WERI-Rb-1 (cell line): Measurements from ENCODE around the gene MMRN2.

ENCODE experiments used
- DNase-seq: peaks from one replicate; pipeline ENCODE4 v3.0.0-alpha.2; 2020
- H3K27ac ChIP-seq: fragments of 250-450 bp; sonication (Bioruptor Pico); 2 replicates; pipeline ENCODE4 v1.5.1; 2020; ENCODE audit warnings: mild to moderate bottlenecking, moderate library complexity
- H3K27me3 ChIP-seq: fragments of 250-450 bp; sonication (Bioruptor Pico); 2 replicates; pipeline ENCODE4 v1.5.1; 2021; ENCODE audit warnings: mild to moderate bottlenecking, low read depth, moderate library complexity; ENCODE audit not compliant: insufficient read depth, severe bottlenecking
- H3K36me3 ChIP-seq: fragments of 250-450 bp; sonication (Bioruptor Pico); 2 replicates; pipeline ENCODE4 v1.5.1; 2020; ENCODE audit warnings: mild to moderate bottlenecking, moderate library complexity
- H3K4me3 ChIP-seq: 2 replicates; pipeline ENCODE4 v1.5.1; 2011; ENCODE audit warnings: low read depth, mild to moderate bottlenecking, control low read depth, low read length
- H3K9me3 ChIP-seq: fragments of 250-450 bp; sonication (Bioruptor Pico); 2 replicates; pipeline ENCODE4 v1.5.1; 2021; ENCODE audit warnings: mild to moderate bottlenecking, moderate library complexity; ENCODE audit not compliant: severe bottlenecking
- TF ChIP-seq, protein P1 (sequence below): IDR thresholded peaks from 2 replicates; pipeline ENCODE4 v1.5.1; 2011; ENCODE audit warnings: low read depth, mild to moderate bottlenecking, control low read depth, inconsistent platforms, low read length

The MMRN2 gene

DNA sequence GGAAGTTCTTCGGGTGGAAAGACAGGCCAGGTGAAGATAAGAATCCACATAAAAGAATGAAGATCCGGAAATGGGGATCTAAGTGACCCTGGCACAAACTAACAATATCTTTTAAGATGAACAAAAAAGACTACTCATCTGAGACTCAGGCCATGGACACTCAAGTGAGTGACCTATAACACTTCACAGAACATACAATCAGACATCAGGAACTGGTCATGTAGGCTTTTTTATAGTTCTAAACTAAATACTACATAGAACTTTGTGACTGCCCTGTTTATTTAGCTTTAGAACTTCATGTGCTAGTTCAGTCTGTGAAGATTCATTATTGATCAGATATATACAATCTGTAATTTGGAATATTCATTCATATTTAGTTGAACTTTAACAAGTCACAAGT is 52.8 kb downstream of the MMRN2 start:
- no peaks in the 10 kb centered on the region for H3K9me3 ChIP-seq
- DNase-seq, result no peak
- no peaks in the 10 kb centered on the region for H3K27me3 ChIP-seq
- TF ChIP-seq, protein P1, sequence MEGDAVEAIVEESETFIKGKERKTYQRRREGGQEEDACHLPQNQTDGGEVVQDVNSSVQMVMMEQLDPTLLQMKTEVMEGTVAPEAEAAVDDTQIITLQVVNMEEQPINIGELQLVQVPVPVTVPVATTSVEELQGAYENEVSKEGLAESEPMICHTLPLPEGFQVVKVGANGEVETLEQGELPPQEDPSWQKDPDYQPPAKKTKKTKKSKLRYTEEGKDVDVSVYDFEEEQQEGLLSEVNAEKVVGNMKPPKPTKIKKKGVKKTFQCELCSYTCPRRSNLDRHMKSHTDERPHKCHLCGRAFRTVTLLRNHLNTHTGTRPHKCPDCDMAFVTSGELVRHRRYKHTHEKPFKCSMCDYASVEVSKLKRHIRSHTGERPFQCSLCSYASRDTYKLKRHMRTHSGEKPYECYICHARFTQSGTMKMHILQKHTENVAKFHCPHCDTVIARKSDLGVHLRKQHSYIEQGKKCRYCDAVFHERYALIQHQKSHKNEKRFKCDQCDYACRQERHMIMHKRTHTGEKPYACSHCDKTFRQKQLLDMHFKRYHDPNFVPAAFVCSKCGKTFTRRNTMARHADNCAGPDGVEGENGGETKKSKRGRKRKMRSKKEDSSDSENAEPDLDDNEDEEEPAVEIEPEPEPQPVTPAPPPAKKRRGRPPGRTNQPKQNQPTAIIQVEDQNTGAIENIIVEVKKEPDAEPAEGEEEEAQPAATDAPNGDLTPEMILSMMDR, result no peak
- H3K4me3 ChIP-seq, result no peak overlapping the region
- no peak overlapping the region for H3K27ac ChIP-seq
- H3K36me3 ChIP-seq, result peaks cover 69% of the 10 kb centered on the region

GRCh38 chr10:86900955-86901354 is 56.5 kb downstream of the MMRN2 start:
- H3K27me3 ChIP-seq, result no peaks in the 10 kb centered on the region
- no peak overlapping the region for H3K4me3 ChIP-seq
- TF ChIP-seq, protein P1, result no peak
- DNase-seq, result no peak
- no peak overlapping the region for H3K27ac ChIP-seq
- H3K9me3 ChIP-seq, result no peaks in the 10 kb centered on the region
- H3K36me3 ChIP-seq, result peaks cover 59% of the 10 kb centered on the region

DNA sequence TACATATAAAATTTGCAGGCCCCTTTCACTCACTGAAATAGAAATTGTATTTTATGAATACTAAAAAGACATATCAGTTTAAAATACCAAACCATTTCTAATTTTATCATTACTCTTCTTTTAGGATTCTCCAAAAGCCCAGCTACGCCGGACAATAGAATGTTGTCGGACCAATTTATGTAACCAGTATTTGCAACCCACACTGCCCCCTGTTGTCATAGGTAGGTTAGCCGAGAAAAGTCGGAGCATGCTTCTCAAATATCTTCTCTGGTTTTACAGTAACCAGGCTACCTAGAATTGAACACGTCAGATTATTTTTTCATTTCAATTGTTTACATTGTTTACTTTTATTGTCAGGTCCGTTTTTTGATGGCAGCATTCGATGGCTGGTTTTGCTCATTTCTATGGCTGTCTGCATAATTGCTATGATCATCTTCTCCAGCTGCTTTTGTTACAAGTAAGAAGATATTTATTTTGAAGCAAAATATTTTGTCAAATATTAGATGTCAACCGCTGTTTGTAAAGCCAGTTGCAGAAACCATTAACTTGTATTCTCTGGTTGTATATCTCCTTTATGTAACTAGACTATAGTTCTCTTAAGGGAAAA is 57.6 kb downstream of the MMRN2 start:
- Histone ChIP-seq H3K27ac (no peak overlapping the region), H3K4me3 (no peak overlapping the region), H3K9me3 (no peaks in the 10 kb centered on the region), H3K27me3 (no peaks in the 10 kb centered on the region), H3K36me3 (peaks cover 56% of the 10 kb centered on the region)
- peak; percentile 75 for DNase-seq
- TF ChIP-seq, protein P1, result peak; percentile 55

- no peaks in the 10 kb centered on the region for H3K9me3 ChIP-seq
- no peak for DNase-seq
- H3K4me3 ChIP-seq, result no peak overlapping the region
- no peaks in the 10 kb centered on the region for H3K27me3 ChIP-seq
- H3K27ac ChIP-seq, result no peak overlapping the region
- peaks cover 56% of the 10 kb centered on the region for H3K36me3 ChIP-seq
- TF ChIP-seq, protein P1, result no peak
Measured at GRCh38 chr10:86899132-86899531, 58.3 kb downstream of the MMRN2 start.

DNA sequence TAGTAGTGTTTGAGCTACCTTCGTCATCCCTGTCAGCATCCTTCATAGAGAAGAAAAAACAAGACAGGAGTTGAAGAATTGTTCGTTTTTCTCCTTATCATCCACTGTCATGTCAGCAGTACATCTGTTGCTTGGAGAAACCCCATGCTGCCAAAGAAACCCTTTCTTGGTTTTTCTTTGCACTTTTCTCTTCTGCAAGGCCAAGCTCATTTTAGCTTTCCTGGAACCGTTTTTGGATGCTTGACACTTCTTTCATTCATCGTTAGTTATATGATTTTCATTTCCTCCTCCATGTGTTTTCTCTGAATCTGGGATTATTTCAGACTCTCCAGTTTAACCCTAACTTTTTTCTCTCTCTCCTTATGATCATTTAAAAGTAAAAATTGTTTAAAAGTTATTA is 58.9 kb downstream of the MMRN2 start:
- Histone ChIP-seq H3K27ac (no peak overlapping the region), H3K27me3 (no peaks in the 10 kb centered on the region), H3K9me3 (no peaks in the 10 kb centered on the region), H3K36me3 (peaks cover 58% of the 10 kb centered on the region), H3K4me3 (no peak overlapping the region)
- DNase-seq, result no peak
- TF ChIP-seq, protein P1, result no peak

DNA sequence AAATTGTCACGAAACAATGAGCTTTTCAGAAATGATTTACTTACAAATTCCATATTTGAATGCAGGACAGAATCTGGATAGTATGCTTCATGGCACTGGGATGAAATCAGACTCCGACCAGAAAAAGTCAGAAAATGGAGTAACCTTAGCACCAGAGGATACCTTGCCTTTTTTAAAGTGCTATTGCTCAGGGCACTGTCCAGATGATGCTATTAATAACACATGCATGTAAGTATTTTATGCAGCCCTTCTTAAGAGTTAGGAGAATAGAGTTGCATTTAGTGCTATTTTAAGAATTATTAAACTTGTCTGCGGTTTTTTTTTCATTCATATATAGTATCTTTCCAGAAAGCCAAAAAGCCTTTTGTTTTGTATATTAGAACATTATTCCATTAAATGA is 67.4 kb downstream of the MMRN2 start:
- H3K4me3 ChIP-seq, result no peak overlapping the region
- H3K36me3 ChIP-seq, result peaks cover 34% of the 10 kb centered on the region
- no peaks in the 10 kb centered on the region for H3K27me3 ChIP-seq
- TF ChIP-seq, protein P1, result no peak
- no peak for DNase-seq
- no peaks in the 10 kb centered on the region for H3K9me3 ChIP-seq
- H3K27ac ChIP-seq, result no peak overlapping the region
